Ovary (tissue), 9 donors: ENCODE data around the gene NES. TPM values are rescaled to one million over a fixed set of nuclear protein-coding genes. Genes with fewer than 3 reads are reported as not detected.
"Not testable (repeated sequence)": the region's sequence is repeated elsewhere in the genome, so short reads cannot be mapped to it uniquely, and the experiment has no call there.

Experiments
- DNase-seq, 5 donors: peaks; one replicate each; pipeline ENCODE4 v3.0.0-alpha.2; 2019 to 2020
- H3K27ac ChIP-seq, 2 donors: fragments of 200-600 bp; one replicate each; pipeline versions ENCODE4 v1.5.1 to v1.8.0; 2019 to 2022
- H3K27me3 ChIP-seq: fragments of 200-600 bp; one replicate; pipeline ENCODE4 v1.8.0; 2022
- H3K36me3 ChIP-seq: fragments of 200-600 bp; sonication (generic); one replicate; pipeline ENCODE4 v1.5.1; 2019
- H3K4me1 ChIP-seq: one replicate; pipeline ENCODE4 v1.8.1; 2013; ENCODE audit warnings: mild to moderate bottlenecking, moderate library complexity; ENCODE audit not compliant: insufficient read depth
- H3K4me3 ChIP-seq: fragments of 200-600 bp; sonication (generic); one replicate; pipeline ENCODE4 v1.5.1; 2017
- H3K9me3 ChIP-seq, 2 donors: fragments of 200-600 bp in 1 of 2; sonication (generic) in 1 of 2; one replicate each; pipeline versions ENCODE4 v1.5.1 to v1.8.1; 2013 to 2019; ENCODE audit warnings: mild to moderate bottlenecking in 1 of 2, moderate library complexity in 1 of 2
- CTCF ChIP-seq, 3 donors: fragments of 450-650 bp in 2 of 3; fragments of 200-600 bp in 1 of 3; IDR thresholded peaks; one replicate each; pipeline versions ENCODE4 v1.5.1 to v1.8.0; 2016 to 2022; ENCODE audit warnings: antibody characterized with exemption in 3 of 3, mild to moderate bottlenecking in 1 of 3
- EP300 ChIP-seq: sonication (generic); formaldehyde crosslinking; IDR thresholded peaks from one replicate; pipeline ENCODE4 v1.6.1; 2017; ENCODE audit warnings: antibody characterized with exemption
- POLR2A ChIP-seq: fragments of 450-650 bp; IDR thresholded peaks from one replicate; pipeline ENCODE4 v1.6.1; 2017; ENCODE audit warnings: antibody characterized with exemption, mild to moderate bottlenecking, moderate library complexity
- WGBS, 3 donors: extraction: QIAGEN DNeasy Blood & Tissue Kit in 1 of 3; methylation state at CpG; one replicate each; pipeline versions ENCODE4 v1.1.5 to v1.1.7; 2013 to 2017; 5-methylcytosine and 5-hydroxymethylcytosine counted together
- intact Hi-C, 4 donors: fragments of 100-400 bp; cut with DNase I; formaldehyde crosslinking; loops; one replicate each; pipeline versions ENCODE4 v1.11.0 to v1.15.1; 2022 to 2023
- polyA plus RNA-seq, 2 donors: library from polyadenylated mRNA; stranded (reverse); fragments of 200-250 nt in 1 of 2; fragments of 350-450 nt in 1 of 2; fragmentation: Illumina TruSeq in 1 of 2; extraction: RNeasy Lipid Tissue Mini Kit (QIAGEN cat#74804) in 1 of 2; gene quantifications; one replicate each; pipeline ENCODE4 v1.2.3, GENCODE V29; 2013 to 2014
- total RNA-seq, 7 donors: library from RNA; depleted of rRNA in 2 of 7; stranded (reverse); fragments of >200 nt in 2 of 7; fragmentation: NEBNext Ultra II Directional in 3 of 7; extraction: Animal tissue kit (Norgen Biotek cat#: 25700) in 3 of 7; gene quantifications; one replicate each; pipeline versions ENCODE4 v1.1.0 to v1.2.4, GENCODE V29; 2016 to 2023
- donor health status: DM: no; HTN: no; CAD: no; lungs with moderate emphysema.
- donor health status: DM: no; HTN: no; CAD: no.
- donor health status: Bipolar disorder and iron deficiency.
- donor health status: DM: yes; HTN: yes; CAD: no.
- donor health status: DM: no; HTN: no; CAD: no.
- donor health status: DM: yes; HTN: yes; CAD: no.

Gene NES
- total and polyA plus RNA-seq, 9 donors = 3.5 to 32.9 (median 11.3) TPM

GRCh38 chr1:156639601-156640101 lies 37.6 kb downstream of the NES start:
- peaks cover 2% of the 10 kb centered on the region for H3K4me1 ChIP-seq
- H3K9me3 ChIP-seq = no peaks in the 10 kb centered on the region
- no peak for DNase-seq
- H3K4me3 ChIP-seq = no peak overlapping the region
- WGBS, 3 donors = 72 to 80% (median 77%) methylated on average over 6 of the region's 6 CpGs
- H3K27ac ChIP-seq = no peak overlapping the region
- H3K36me3 ChIP-seq = no peaks in the 10 kb centered on the region
- intact Hi-C loops = no loop called here
- no peak for TF ChIP-seq CTCF (IDR thresholded peaks at IDR 0.05)
- TF ChIP-seq EP300 = no peak
- no peak for TF ChIP-seq POLR2A
- no peaks in the 10 kb centered on the region for H3K27me3 ChIP-seq

GRCh38 chr1:156638189-156638985 lies 38.8 kb downstream of the NES start:
- H3K4me1 ChIP-seq = peaks cover 2% of the 10 kb centered on the region
- H3K27ac ChIP-seq = no peak overlapping the region
- no peak overlapping the region for H3K4me3 ChIP-seq
- H3K27me3 ChIP-seq = no peaks in the 10 kb centered on the region
- no peaks in the 10 kb centered on the region for H3K36me3 ChIP-seq
- no peak for TF ChIP-seq CTCF (IDR thresholded peaks at IDR 0.05)
- TF ChIP-seq POLR2A = no peak
- no peak for TF ChIP-seq EP300
- no peak for DNase-seq
- 30 to 32% (median 31%) methylated on average over 8 of the region's 8 CpGs for WGBS, 3 donors
- H3K9me3 ChIP-seq = no peaks in the 10 kb centered on the region
- intact Hi-C loops = no loop called here

- H3K27me3 ChIP-seq = no peaks in the 10 kb centered on the region
- intact Hi-C loops = no loop called here
- DNase-seq = no peak
- no peak overlapping the region for H3K4me3 ChIP-seq
- H3K9me3 ChIP-seq = no peaks in the 10 kb centered on the region
- no peaks in the 10 kb centered on the region for H3K4me1 ChIP-seq
- no peaks in the 10 kb centered on the region for H3K36me3 ChIP-seq
- 35 to 57% (median 51%) methylated on average over 3 of the region's 3 CpGs for WGBS, 3 donors
- TF ChIP-seq EP300 (no peak), CTCF (IDR thresholded peaks at IDR 0.05) (no peak), POLR2A (no peak)
- H3K27ac ChIP-seq = no peak overlapping the region
Observed at GRCh38 chr1:156632355-156632754, 44.9 kb downstream of the NES start.

GRCh38 chr1:156631152-156631551 lies 46.1 kb downstream of the NES start:
- H3K27me3 ChIP-seq, intact Hi-C loops: not testable (repeated sequence)
- WGBS, 3 donors = 45 to 50% (median 49%) methylated on average over 9 of the region's 9 CpGs

GRCh38 chr1:156629823-156630449 lies 47.3 kb downstream of the NES start:
- H3K27me3 ChIP-seq = no peaks in the 10 kb centered on the region
- no peak for DNase-seq
- TF ChIP-seq POLR2A (no peak), CTCF (IDR thresholded peaks at IDR 0.05) (no peak), EP300 (no peak)
- H3K4me1 ChIP-seq = peaks cover 2% of the 10 kb centered on the region
- H3K36me3 ChIP-seq = no peaks in the 10 kb centered on the region
- H3K27ac ChIP-seq = no peak overlapping the region
- H3K9me3 ChIP-seq = no peaks in the 10 kb centered on the region
- no peak overlapping the region for H3K4me3 ChIP-seq
- intact Hi-C loops = no loop called here
- WGBS, 3 donors = 84 to 86% (median 85%) methylated on average over 8 of the region's 8 CpGs

More at GRCh38 chr1:156631152-156631551, 46.1 kb downstream of the NES start:
- H3K4me3 ChIP-seq, H3K9me3 ChIP-seq, H3K4me1 ChIP-seq, H3K27ac ChIP-seq, H3K36me3 ChIP-seq, DNase-seq: not testable (repeated sequence)
